Colonic mucosa (tissue), 4 donors: ENCODE measurements around the gene C14orf93. TPM values are rescaled to one million over a fixed set of nuclear protein-coding genes. Genes with fewer than 3 reads are reported as not detected.

Experiments
- DNase-seq: peaks from one replicate; pipeline ENCODE4 v3.0.0-alpha.2; 2020
- H3K27ac ChIP-seq: fragments of 200-600 bp; one replicate; pipeline ENCODE4 v1.8.0; 2021
- H3K27me3 ChIP-seq: fragments of 200-600 bp; one replicate; pipeline ENCODE4 v1.8.0; 2021
- H3K36me3 ChIP-seq: fragments of 200-600 bp; one replicate; pipeline ENCODE4 v1.8.0; 2021
- H3K4me1 ChIP-seq: fragments of 200-600 bp; one replicate; pipeline ENCODE4 v1.8.0; 2021; ENCODE audit warnings: mild to moderate bottlenecking
- H3K4me3 ChIP-seq: fragments of 200-600 bp; one replicate; pipeline ENCODE4 v1.8.0; 2021
- H3K9ac ChIP-seq, 2 donors: one replicate each; pipeline ENCODE4 v1.7.0; 2013; ENCODE audit warnings: control low read depth in 2 of 2, low read depth in 2 of 2, low read length in 2 of 2
- H3K9me3 ChIP-seq: fragments of 200-600 bp; one replicate; pipeline ENCODE4 v1.8.0; 2021
- CTCF ChIP-seq: fragments of 200-600 bp; IDR thresholded peaks from one replicate; pipeline ENCODE4 v1.8.0; 2022; ENCODE audit warnings: antibody characterized with exemption, mild to moderate bottlenecking
- intact Hi-C: fragments of 100-400 bp; cut with DNase I; formaldehyde crosslinking; loops from one replicate; pipeline ENCODE4 v1.14.1; 2022
- total RNA-seq, 2 donors: library from RNA; stranded (reverse); fragmentation: NEBNext Ultra II Directional in 1 of 2; extraction: Animal tissue kit (Norgen Biotek cat#: 25700) in 1 of 2; gene quantifications; one replicate each; pipeline ENCODE4 v1.2.1, GENCODE V29; 2021
- donor health status: healthy.
- donor health status: DM: no; HTN: no; CAD: no.
- donor health status: DM: no; HTN: no; CAD: no.

C14orf93 gene
- total RNA-seq, 2 donors from 2014 or later, result 8.8 to 14.5 TPM

GRCh38 chr14:23024612-23025075, 14.7 kb upstream of the C14orf93 start:
- intact Hi-C loops, result no loop called here
- DNase-seq, result no peak
- no peak for TF ChIP-seq CTCF
- no peaks in the 10 kb centered on the region for H3K9me3 ChIP-seq
- no peak overlapping the region for H3K4me3 ChIP-seq
- H3K4me1 ChIP-seq, result no peaks in the 10 kb centered on the region
- H3K9ac ChIP-seq, result no peak overlapping the region
- H3K36me3 ChIP-seq, result no peaks in the 10 kb centered on the region
- H3K27me3 ChIP-seq, result no peaks in the 10 kb centered on the region
- no peak overlapping the region for H3K27ac ChIP-seq

- Histone ChIP-seq H3K27me3 (no peaks in the 10 kb centered on the region), H3K4me1 (no peaks in the 10 kb centered on the region), H3K9me3 (no peaks in the 10 kb centered on the region), H3K4me3 (no peak overlapping the region), H3K9ac (no peak overlapping the region), H3K36me3 (no peaks in the 10 kb centered on the region), H3K27ac (no peak overlapping the region)
- TF ChIP-seq CTCF, result no peak
- no peak for DNase-seq
- intact Hi-C loops, result no loop called here
Observed at GRCh38 chr14:23023795-23024152, 13.8 kb upstream of the C14orf93 start.

- no peak for DNase-seq
- intact Hi-C loops, result no loop called here
- Histone ChIP-seq H3K4me1 (no peaks in the 10 kb centered on the region), H3K9me3 (no peaks in the 10 kb centered on the region), H3K4me3 (no peak overlapping the region), H3K27ac (no peak overlapping the region), H3K27me3 (no peaks in the 10 kb centered on the region), H3K9ac (no peak overlapping the region), H3K36me3 (no peaks in the 10 kb centered on the region)
- TF ChIP-seq CTCF, result no peak
Observed at GRCh38 chr14:23023022-23023794, 13.3 kb upstream of the C14orf93 start.

GRCh38 chr14:23021889-23022442, 12.0 kb upstream of the C14orf93 start:
- DNase-seq, result no peak
- intact Hi-C loops, result no loop called here
- H3K9me3 ChIP-seq, result no peaks in the 10 kb centered on the region

GRCh38 chr14:23021434-23021833, 11.5 kb upstream of the C14orf93 start:
- intact Hi-C loops, result no loop called here
- no peak for DNase-seq
- TF ChIP-seq CTCF, result no peak

More at GRCh38 chr14:23021889-23022442, 12.0 kb upstream of the C14orf93 start:
- Histone ChIP-seq H3K27me3 (no peaks in the 10 kb centered on the region), H3K4me1 (no peaks in the 10 kb centered on the region), H3K9ac (no peak overlapping the region), H3K36me3 (no peaks in the 10 kb centered on the region), H3K4me3 (no peak overlapping the region), H3K27ac (no peak overlapping the region)
- no peak for TF ChIP-seq CTCF

More at GRCh38 chr14:23021434-23021833, 11.5 kb upstream of the C14orf93 start:
- no peaks in the 10 kb centered on the region for H3K36me3 ChIP-seq
- no peak overlapping the region for H3K27ac ChIP-seq
- no peak overlapping the region for H3K4me3 ChIP-seq
- H3K9ac ChIP-seq, result no peak overlapping the region
- H3K4me1 ChIP-seq, result no peaks in the 10 kb centered on the region
- no peaks in the 10 kb centered on the region for H3K27me3 ChIP-seq
- no peaks in the 10 kb centered on the region for H3K9me3 ChIP-seq
